MM.1S (cell line): ENCODE data around the gene SELENOW.
"Not testable (repeated sequence)": the region's sequence is repeated elsewhere in the genome, so short reads cannot be mapped to it uniquely, and the experiment has no call there.

Source experiments
- DNase-seq: peaks from one replicate; pipeline ENCODE4 v3.0.0-alpha.2; 2015
- H2AFZ ChIP-seq: fragments of 300-600 bp; sonication (generic); 2 replicates; pipeline ENCODE4 v1.6.0; 2016; ENCODE audit warnings: antibody characterized with exemption, low read length
- H3F3A ChIP-seq: fragments of 300-600 bp; sonication (generic); 2 replicates; pipeline ENCODE4 v1.6.1; 2016; ENCODE audit warnings: mild to moderate bottlenecking, antibody characterized with exemption, low read length, moderate library complexity, mixed read lengths; ENCODE audit not compliant: insufficient read depth
- H3K27ac ChIP-seq: fragments of 300-600 bp; sonication (generic); 2 replicates; pipeline ENCODE4 v1.5.1; 2016; ENCODE audit warnings: mild to moderate bottlenecking, low read length
- H3K27me3 ChIP-seq: fragments of 300-600 bp; sonication (generic); replicated peaks from 2 replicates; pipeline ENCODE4 v1.6.0; 2016; ENCODE audit warnings: low read length; ENCODE audit not compliant: insufficient read depth
- H3K36me3 ChIP-seq: fragments of 300-600 bp; sonication (generic); replicated peaks from 2 replicates; pipeline ENCODE4 v1.6.1; 2016; ENCODE audit warnings: mild to moderate bottlenecking, low read length, mixed read lengths; ENCODE audit not compliant: insufficient read depth
- H3K4me1 ChIP-seq: fragments of 300-600 bp; sonication (generic); 2 replicates; pipeline ENCODE4 v1.6.1; 2016; ENCODE audit warnings: low read length, mixed read lengths
- H3K4me2 ChIP-seq: fragments of 300-600 bp; sonication (generic); 2 replicates; pipeline ENCODE4 v1.6.0; 2016; ENCODE audit warnings: low read depth, low read length
- H3K4me3 ChIP-seq: fragments of 300-600 bp; sonication (generic); 2 replicates; pipeline ENCODE4 v1.5.1; 2016; ENCODE audit warnings: low read length, mixed read lengths
- H3K79me2 ChIP-seq: fragments of 300-600 bp; sonication (generic); 2 replicates; pipeline ENCODE4 v1.6.1; 2016; ENCODE audit warnings: mixed run types, low read length, mixed read lengths
- H3K9ac ChIP-seq: fragments of 300-600 bp; sonication (generic); 2 replicates; pipeline ENCODE4 v1.6.1; 2016; ENCODE audit warnings: low read length, mixed read lengths
- H3K9me2 ChIP-seq: fragments of 300-600 bp; sonication (generic); replicated peaks from 2 replicates; pipeline ENCODE4 v1.6.1; 2016; ENCODE audit warnings: mild to moderate bottlenecking, low read length, mixed read lengths; ENCODE audit not compliant: insufficient read depth
- H3K9me3 ChIP-seq: fragments of 300-600 bp; sonication (generic); replicated peaks from 2 replicates; pipeline ENCODE4 v1.6.1; 2016; ENCODE audit warnings: mild to moderate bottlenecking, low read length, mixed read lengths; ENCODE audit not compliant: insufficient read depth
- H4K20me1 ChIP-seq: fragments of 300-600 bp; sonication (generic); 2 replicates; pipeline ENCODE4 v1.6.1; 2016; ENCODE audit warnings: mild to moderate bottlenecking, low read length, moderate library complexity, mixed read lengths; ENCODE audit not compliant: insufficient read depth
- EZH2 ChIP-seq: fragments of 300-600 bp; sonication (generic); optimal IDR thresholded peaks from 2 replicates; pipeline ENCODE3; 2017; ENCODE audit warnings: low read depth, mild to moderate bottlenecking, antibody characterized with exemption, low read length, mixed read lengths
- EZH2phosphoT487 ChIP-seq: fragments of 300-600 bp; sonication (generic); IDR thresholded peaks from 2 replicates; pipeline ENCODE4 v1.6.1; 2018; ENCODE audit warnings: antibody characterized with exemption, low read length
- TF ChIP-seq, protein P1 (sequence below): fragments of 300-600 bp; sonication (generic); IDR thresholded peaks from 2 replicates; pipeline ENCODE4 v1.5.1; 2016; ENCODE audit warnings: antibody characterized with exemption, low read length, mixed read lengths

The SELENOW gene

DNA sequence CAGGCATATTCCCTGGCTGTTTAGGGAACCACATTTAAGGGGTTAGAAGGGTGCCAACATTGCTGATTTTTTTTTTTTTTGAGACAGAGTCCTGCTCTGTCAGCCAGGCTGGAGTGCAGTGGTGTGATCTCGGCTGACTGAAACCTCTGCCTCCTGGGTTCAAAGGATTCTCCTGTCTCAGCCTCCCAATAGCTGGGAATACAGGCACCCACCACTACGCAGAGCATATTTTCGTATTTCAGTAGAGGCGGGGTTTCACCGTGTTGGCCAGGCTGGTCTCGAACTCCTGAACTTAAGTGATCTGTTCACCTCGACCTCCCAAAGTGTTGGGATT is 35.5 kb downstream of the SELENOW start:
- Histone ChIP-seq H2AFZ (no peak overlapping the region), H3K9me2 (no peaks in the 10 kb centered on the region), H3K27ac (no peak overlapping the region), H3K36me3 (no peaks in the 10 kb centered on the region), H3K9me3 (no peaks in the 10 kb centered on the region), H3K4me1 (no peaks in the 10 kb centered on the region), H3K4me2 (no peak overlapping the region), H3K79me2 (no peaks in the 10 kb centered on the region), H3F3A (no peaks in the 10 kb centered on the region), H3K27me3 (peaks cover 51% of the 10 kb centered on the region), H3K9ac (no peak overlapping the region), H3K4me3 (no peak overlapping the region), H4K20me1 (no peaks in the 10 kb centered on the region)
- TF ChIP-seq EZH2phosphoT487 = no peak
- TF ChIP-seq EZH2 = no peak
- no peak for DNase-seq

DNA sequence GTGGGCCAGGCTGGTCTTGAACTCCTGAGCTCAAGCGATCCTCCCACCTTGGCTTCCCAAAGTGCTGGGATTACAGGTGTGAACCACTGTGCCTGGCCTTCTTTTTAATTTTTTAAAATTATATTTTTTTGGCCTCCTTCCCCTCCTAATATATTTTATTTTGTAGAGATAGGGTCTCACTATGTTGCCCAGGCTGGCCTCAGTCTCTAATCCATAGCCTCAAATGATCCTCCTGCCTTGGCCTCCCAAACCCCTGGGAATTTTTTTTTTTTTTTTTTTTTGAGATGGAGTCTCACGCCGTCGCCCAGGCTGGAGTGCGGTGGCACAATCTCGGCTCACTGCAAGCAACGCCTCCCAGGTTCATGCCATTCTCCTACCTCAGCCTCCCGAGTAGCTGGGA is 37.8 kb downstream of the SELENOW start:
- H3K9ac ChIP-seq, H3K4me2 ChIP-seq, H3F3A ChIP-seq, H4K20me1 ChIP-seq, H3K9me3 ChIP-seq, H3K4me3 ChIP-seq, H3K4me1 ChIP-seq, H2AFZ ChIP-seq, H3K9me2 ChIP-seq, H3K27ac ChIP-seq, H3K36me3 ChIP-seq, DNase-seq, H3K79me2 ChIP-seq: not testable (repeated sequence)
- H3K27me3 ChIP-seq = peaks cover 57% of the 10 kb centered on the region

DNA sequence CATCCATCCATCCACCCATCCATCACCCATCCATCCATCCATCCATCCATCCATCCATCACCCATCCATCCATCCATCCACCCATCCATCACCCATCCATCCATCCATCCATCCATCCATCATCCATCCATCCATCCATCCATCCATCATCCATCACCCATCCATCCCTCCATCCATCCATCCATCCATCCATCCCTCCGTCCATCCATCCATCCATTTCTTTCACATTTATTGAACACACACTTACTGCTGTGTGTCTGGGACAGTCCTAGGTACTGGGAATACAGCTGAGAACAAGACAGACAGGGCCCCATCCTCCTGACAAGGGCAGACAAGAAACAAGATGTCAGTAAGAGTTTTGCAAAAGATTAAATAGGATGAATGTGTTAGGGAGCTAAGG is 39.7 kb downstream of the SELENOW start:
- H3K4me3 ChIP-seq, H4K20me1 ChIP-seq, H3K4me1 ChIP-seq, H3K9ac ChIP-seq, H3F3A ChIP-seq, H3K79me2 ChIP-seq, H3K27ac ChIP-seq, H3K36me3 ChIP-seq, H3K9me2 ChIP-seq, H2AFZ ChIP-seq, DNase-seq, H3K9me3 ChIP-seq, H3K4me2 ChIP-seq: not testable (repeated sequence)
- peaks cover 66% of the 10 kb centered on the region for H3K27me3 ChIP-seq

DNA sequence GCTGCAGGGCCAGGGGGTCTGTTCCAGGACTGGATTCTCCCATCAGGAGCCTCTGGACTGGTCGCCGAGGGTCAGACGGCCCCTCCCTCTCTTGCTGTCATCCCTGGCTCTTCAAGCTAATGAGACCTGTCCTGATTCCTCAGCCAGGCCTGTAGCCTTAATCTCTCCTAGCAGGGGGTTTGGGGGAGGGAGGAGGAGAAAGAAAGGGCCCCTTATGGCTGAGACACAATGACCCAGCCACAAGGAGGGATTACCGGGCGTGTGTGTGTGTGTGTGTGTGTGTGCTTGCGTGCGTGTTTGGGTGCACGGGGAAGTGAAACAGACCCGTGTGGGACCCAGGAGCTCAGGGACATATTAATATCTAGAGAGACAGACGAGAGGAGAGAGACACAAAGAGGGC is 41.4 kb downstream of the SELENOW start:
- no peaks in the 10 kb centered on the region for H3F3A ChIP-seq
- no peak overlapping the region for H3K4me2 ChIP-seq
- H3K27ac ChIP-seq = no peak overlapping the region
- no peak overlapping the region for H3K4me3 ChIP-seq
- no peaks in the 10 kb centered on the region for H3K9me2 ChIP-seq
- H3K4me1 ChIP-seq = no peaks in the 10 kb centered on the region
- TF ChIP-seq EZH2 (no peak), EZH2phosphoT487 (no peak)
- TF ChIP-seq, protein P1, sequence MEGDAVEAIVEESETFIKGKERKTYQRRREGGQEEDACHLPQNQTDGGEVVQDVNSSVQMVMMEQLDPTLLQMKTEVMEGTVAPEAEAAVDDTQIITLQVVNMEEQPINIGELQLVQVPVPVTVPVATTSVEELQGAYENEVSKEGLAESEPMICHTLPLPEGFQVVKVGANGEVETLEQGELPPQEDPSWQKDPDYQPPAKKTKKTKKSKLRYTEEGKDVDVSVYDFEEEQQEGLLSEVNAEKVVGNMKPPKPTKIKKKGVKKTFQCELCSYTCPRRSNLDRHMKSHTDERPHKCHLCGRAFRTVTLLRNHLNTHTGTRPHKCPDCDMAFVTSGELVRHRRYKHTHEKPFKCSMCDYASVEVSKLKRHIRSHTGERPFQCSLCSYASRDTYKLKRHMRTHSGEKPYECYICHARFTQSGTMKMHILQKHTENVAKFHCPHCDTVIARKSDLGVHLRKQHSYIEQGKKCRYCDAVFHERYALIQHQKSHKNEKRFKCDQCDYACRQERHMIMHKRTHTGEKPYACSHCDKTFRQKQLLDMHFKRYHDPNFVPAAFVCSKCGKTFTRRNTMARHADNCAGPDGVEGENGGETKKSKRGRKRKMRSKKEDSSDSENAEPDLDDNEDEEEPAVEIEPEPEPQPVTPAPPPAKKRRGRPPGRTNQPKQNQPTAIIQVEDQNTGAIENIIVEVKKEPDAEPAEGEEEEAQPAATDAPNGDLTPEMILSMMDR = no peak
- H4K20me1 ChIP-seq = no peaks in the 10 kb centered on the region
- no peaks in the 10 kb centered on the region for H3K36me3 ChIP-seq
- H3K79me2 ChIP-seq = no peaks in the 10 kb centered on the region
- no peak for DNase-seq
- H2AFZ ChIP-seq = no peak overlapping the region
- no peaks in the 10 kb centered on the region for H3K9me3 ChIP-seq
- H3K9ac ChIP-seq = no peak overlapping the region
- H3K27me3 ChIP-seq = peaks cover 75% of the 10 kb centered on the region

DNA sequence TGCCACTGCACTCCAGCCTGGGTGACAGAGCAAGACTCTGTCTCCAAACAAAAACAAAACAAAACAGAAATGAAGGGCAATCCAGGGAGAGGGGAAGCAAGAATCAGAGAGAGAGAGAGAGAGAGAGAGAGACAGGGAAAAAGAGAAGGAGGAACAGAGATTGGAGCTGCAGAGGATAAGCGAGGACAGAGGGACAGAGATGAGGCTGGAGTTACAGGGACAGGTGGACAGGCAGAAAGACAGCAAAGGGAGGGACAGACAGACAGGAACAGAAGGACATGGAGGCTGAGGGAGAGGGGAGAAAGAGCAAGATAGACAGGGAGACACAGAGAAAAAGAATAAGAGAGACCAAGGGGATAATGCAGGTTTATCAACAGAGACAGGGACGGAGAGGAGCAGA is 41.9 kb downstream of the SELENOW start:
- Histone ChIP-seq H3K4me1 (no peaks in the 10 kb centered on the region), H3F3A (no peaks in the 10 kb centered on the region), H3K4me3 (no peak overlapping the region), H3K27ac (no peak overlapping the region), H3K9me3 (no peaks in the 10 kb centered on the region), H3K9me2 (no peaks in the 10 kb centered on the region), H3K27me3 (peaks cover 76% of the 10 kb centered on the region), H3K36me3 (no peaks in the 10 kb centered on the region), H3K4me2 (no peak overlapping the region), H3K9ac (no peak overlapping the region), H4K20me1 (no peaks in the 10 kb centered on the region), H3K79me2 (no peaks in the 10 kb centered on the region), H2AFZ (no peak overlapping the region)
- no peak for TF ChIP-seq EZH2phosphoT487
- no peak for TF ChIP-seq EZH2
- TF ChIP-seq, protein P1 = no peak
- DNase-seq = no peak
